ENCODE results near the gene RBBP9. TPM values are rescaled to one million over a fixed set of nuclear protein-coding genes. Genes with fewer than 3 reads are reported as not detected.

The RBBP9 gene
- total RNA-seq, 1 donor from 2014 or later, result 22.0 TPM

- H3K36me3 Mint-ChIP-seq, result peaks cover 36% of the 10 kb centered on the region
- DNase-seq (ENCODE audit: low spot score in 2 of 2, unreplicated experiment in 2 of 2), result no peak
- no peaks in the 10 kb centered on the region for H3K27me3 Mint-ChIP-seq (ENCODE audit: low read depth)
- H3K4me3 Mint-ChIP-seq, result no peak overlapping the region
- no peaks in the 10 kb centered on the region for H3K4me1 Mint-ChIP-seq
- H3K9me3 Mint-ChIP-seq, result no peaks in the 10 kb centered on the region
- no peak for TF ChIP-seq CTCF (IDR thresholded peaks at IDR 0.05; ENCODE audit: unreplicated experiment)
- H3K27ac Mint-ChIP-seq, result no peak overlapping the region
Measured at GRCh38 chr20:18477821-18478220, 19.2 kb downstream of the RBBP9 start.

GRCh38 chr20:18477218-18477617 lies 19.8 kb downstream of the RBBP9 start:
- H3K36me3 Mint-ChIP-seq, result peaks cover 32% of the 10 kb centered on the region

DNA sequence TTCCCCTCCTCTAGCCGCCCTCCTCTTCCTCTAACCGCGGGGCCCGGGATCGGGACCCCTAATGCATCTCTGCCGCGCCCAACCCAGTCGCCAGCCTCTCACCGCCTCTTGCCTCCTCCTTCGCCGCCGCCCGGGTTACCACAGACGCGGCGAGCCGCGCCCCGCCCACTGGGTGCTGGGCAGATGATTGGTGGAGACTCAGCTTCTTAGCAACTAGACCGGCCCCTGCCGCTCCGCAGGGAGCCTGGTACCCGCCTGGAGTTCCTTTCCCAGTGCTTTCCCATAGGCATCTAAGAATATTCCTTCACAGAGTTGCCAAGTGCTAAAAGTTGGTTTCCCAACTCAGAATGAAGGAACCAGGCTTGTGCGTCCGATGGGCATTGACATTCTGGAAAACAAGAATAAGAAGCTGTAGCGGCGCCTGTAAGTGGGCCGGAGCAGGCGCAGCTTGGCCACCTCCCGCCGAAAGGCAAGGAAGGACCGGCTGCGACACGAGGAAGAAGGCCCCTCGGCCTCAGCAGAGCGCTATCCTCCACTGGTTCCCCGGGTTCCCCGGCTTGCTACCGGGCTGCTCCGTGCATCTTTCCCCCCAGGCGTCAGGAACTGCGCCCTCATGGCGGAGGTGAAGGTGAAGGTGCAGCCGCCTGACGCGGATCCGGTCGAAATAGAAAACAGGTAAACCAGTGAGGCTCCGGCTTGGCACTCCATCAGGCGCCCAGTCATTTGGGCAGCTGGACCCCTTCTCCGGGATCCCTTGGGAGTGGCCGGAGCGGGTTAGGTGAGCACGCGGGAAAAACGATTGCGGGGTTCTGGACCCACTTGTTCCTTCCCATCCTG lies 29.9 kb downstream of the RBBP9 start, which contains the start of the genes DZANK1 and POLR3F:
DZANK1 (minus strand) TSS at position 137 of the 837 bp plus-strand sequence. CDS start 1,672 bp downstream, outside the sequence.
POLR3F (plus strand) TSS at position 497 of the 837 bp plus-strand sequence; CDS start at position 614, 117 bp downstream.
- peak within 1 kb of the TSS; percentile 100 for H3K27ac Mint-ChIP-seq
- no peaks in the 10 kb centered on the region for H3K9me3 Mint-ChIP-seq
- DNase-seq (ENCODE audit: low spot score in 2 of 2, unreplicated experiment in 2 of 2), result peak; percentile 90 to 95
- peaks cover 29% of the 10 kb centered on the region for H3K4me1 Mint-ChIP-seq
- H3K27me3 Mint-ChIP-seq (ENCODE audit: low read depth), result no peaks in the 10 kb centered on the region
- H3K4me3 Mint-ChIP-seq, result peak within 1 kb of the TSS; percentile 99
- no peak for TF ChIP-seq CTCF (IDR thresholded peaks at IDR 0.05; ENCODE audit: unreplicated experiment)
- H3K36me3 Mint-ChIP-seq, result no peaks in the 10 kb centered on the region

More at GRCh38 chr20:18477218-18477617, 19.8 kb downstream of the RBBP9 start:
- Mint-ChIP-seq H3K27ac (no peak overlapping the region), H3K4me3 (no peak overlapping the region), H3K9me3 (no peaks in the 10 kb centered on the region), H3K4me1 (no peaks in the 10 kb centered on the region), H3K27me3 (ENCODE audit: low read depth) (no peaks in the 10 kb centered on the region)
- no peak for DNase-seq (ENCODE audit: low spot score in 2 of 2, unreplicated experiment in 2 of 2)
- no peak for TF ChIP-seq CTCF (IDR thresholded peaks at IDR 0.05; ENCODE audit: unreplicated experiment)

- H3K36me3 Mint-ChIP-seq, result no peaks in the 10 kb centered on the region
- peak overlapping the region; percentile 99 for H3K4me3 Mint-ChIP-seq
- peak overlapping the region; percentile 100 for H3K27ac Mint-ChIP-seq
- peaks cover 29% of the 10 kb centered on the region for H3K4me1 Mint-ChIP-seq
- no peak for TF ChIP-seq CTCF (IDR thresholded peaks at IDR 0.05; ENCODE audit: unreplicated experiment)
- no peak for DNase-seq (ENCODE audit: low spot score in 2 of 2, unreplicated experiment in 2 of 2)
- H3K9me3 Mint-ChIP-seq, result no peaks in the 10 kb centered on the region
- H3K27me3 Mint-ChIP-seq (ENCODE audit: low read depth), result no peaks in the 10 kb centered on the region
Measured at GRCh38 chr20:18466574-18466893, 30.5 kb downstream of the RBBP9 start.

DNA sequence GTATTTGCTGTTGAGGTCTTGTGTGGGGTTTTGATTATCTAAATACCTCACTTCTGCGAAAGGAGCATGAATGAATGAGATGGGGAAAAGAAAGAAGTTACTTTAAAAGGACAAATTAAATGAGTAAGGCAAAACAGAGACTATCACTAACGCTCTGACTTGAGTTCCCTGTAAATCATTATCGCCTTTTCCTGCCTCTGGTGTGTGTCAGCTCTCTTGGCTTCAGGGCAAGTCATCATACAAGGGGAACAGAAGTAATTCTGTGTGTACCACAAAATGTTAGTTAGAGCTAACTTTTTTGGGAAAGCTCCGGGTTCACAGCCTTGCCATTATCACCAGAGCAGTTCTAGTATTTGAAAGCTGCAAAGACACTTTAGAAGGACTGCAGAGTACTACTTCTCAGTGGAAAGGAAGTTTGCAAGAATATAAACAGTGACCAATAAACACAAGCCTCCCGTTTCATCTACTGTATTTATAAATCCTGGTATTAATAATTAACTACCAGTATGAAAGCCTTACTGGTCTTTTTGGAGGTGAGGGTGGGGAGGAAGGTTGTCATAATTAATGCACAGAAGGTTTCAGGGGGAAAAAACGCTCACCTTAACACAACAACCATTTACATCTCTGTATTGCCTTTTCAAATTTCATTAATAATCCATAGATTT lies 31.4 kb downstream of the RBBP9 start:
- peaks cover 29% of the 10 kb centered on the region for H3K4me1 Mint-ChIP-seq
- no peaks in the 10 kb centered on the region for H3K27me3 Mint-ChIP-seq (ENCODE audit: low read depth)
- H3K9me3 Mint-ChIP-seq, result no peaks in the 10 kb centered on the region
- no peaks in the 10 kb centered on the region for H3K36me3 Mint-ChIP-seq
- no peak for DNase-seq (ENCODE audit: low spot score in 2 of 2, unreplicated experiment in 2 of 2)
- peak overlapping the region; percentile 100 for H3K27ac Mint-ChIP-seq
- H3K4me3 Mint-ChIP-seq, result peak overlapping the region; percentile 99
- TF ChIP-seq CTCF (IDR thresholded peaks at IDR 0.05; ENCODE audit: unreplicated experiment), result no peak
